Stimulated activated CD8-positive, alpha-beta memory T cell treated with anti-CD3 and anti-CD28 coated beads, Interleukin-12 subunit alpha, Interleukin-12 subunit beta, amount 100 ng/mL, for 24 hours (primary cell): ENCODE data around the gene CSNK2A1.
"Not testable (repeated sequence)": the region's sequence is repeated elsewhere in the genome, so short reads cannot be mapped to it uniquely, and the experiment has no call there.

Experiments used
- DNase-seq: peaks from one replicate; pipeline ENCODE4 v3.0.0-alpha.2; 2020; ENCODE audit errors: extremely low read depth

The CSNK2A1 gene

GRCh38 chr20:543369-544152 is at the start of gene CSNK2A1:
Gene CSNK2A1 (minus strand): TSS chr20:543790. CDS start chr20:508551, 35,239 bp downstream.
- DNase-seq, result peak; percentile 84

- no peak for DNase-seq
Measured at GRCh38 chr20:592506-592905, 48.9 kb upstream of the CSNK2A1 start.

GRCh38 chr20:591941-592340 is 48.4 kb upstream of the CSNK2A1 start:
- no peak for DNase-seq

- DNase-seq, result no peak
Measured at GRCh38 chr20:588932-589672, 45.5 kb upstream of the CSNK2A1 start.

GRCh38 chr20:588476-588875 is 44.9 kb upstream of the CSNK2A1 start:
- DNase-seq, result no peak

GRCh38 chr20:584971-585301 is 41.3 kb upstream of the CSNK2A1 start:
- DNase-seq, result no peak

- DNase-seq, result no peak
Measured at GRCh38 chr20:584161-584970, 40.8 kb upstream of the CSNK2A1 start.

GRCh38 chr20:582204-582603 is 38.6 kb upstream of the CSNK2A1 start:
- no peak for DNase-seq

- DNase-seq, result not testable (repeated sequence)
Measured at GRCh38 chr20:578940-579690, 35.5 kb upstream of the CSNK2A1 start.

GRCh38 chr20:577167-577791 is 33.7 kb upstream of the CSNK2A1 start:
- DNase-seq, result no peak

GRCh38 chr20:576156-576555 is 32.6 kb upstream of the CSNK2A1 start:
- no peak for DNase-seq

- DNase-seq, result no peak
Measured at GRCh38 chr20:575230-575629, 31.6 kb upstream of the CSNK2A1 start.

- no peak for DNase-seq
Measured at GRCh38 chr20:574297-574942, 30.8 kb upstream of the CSNK2A1 start.

GRCh38 chr20:573414-574296 is 30.1 kb upstream of the CSNK2A1 start:
- no peak for DNase-seq

- no peak for DNase-seq
Measured at GRCh38 chr20:572727-573126, 29.1 kb upstream of the CSNK2A1 start.

- DNase-seq, result no peak
Measured at GRCh38 chr20:571754-572441, 28.3 kb upstream of the CSNK2A1 start.

GRCh38 chr20:568673-569415 is 25.3 kb upstream of the CSNK2A1 start:
- no peak for DNase-seq

- no peak for DNase-seq
Measured at GRCh38 chr20:568097-568652, 24.6 kb upstream of the CSNK2A1 start.
